ENCODE data around the gene CPNE5.

CPNE5 gene

GRCh38 chr6:36791085-36791484, 48.2 kb downstream of the CPNE5 start:
- no peak for DNase-seq (ENCODE audit: low read depth)

DNA sequence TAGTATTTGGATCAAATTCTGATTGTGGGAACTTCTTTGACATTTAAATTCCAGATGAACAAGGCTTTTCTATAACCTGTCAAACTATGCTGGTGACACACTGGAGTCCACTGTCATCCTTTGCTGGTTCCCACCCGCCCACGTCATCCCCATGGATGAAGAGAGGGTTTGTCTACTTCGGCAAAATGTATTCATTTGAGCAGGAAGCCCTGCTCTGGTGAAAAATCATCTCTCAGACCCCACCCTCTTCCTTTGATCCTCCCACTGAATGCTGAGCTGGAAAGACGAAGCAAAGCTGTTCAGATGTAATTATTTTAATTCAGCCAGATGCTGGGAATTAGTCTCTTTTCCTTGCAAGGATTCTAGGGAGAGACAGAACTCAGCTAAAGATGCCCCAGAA, 50.5 kb downstream of the CPNE5 start:
- DNase-seq (ENCODE audit: low read depth) = no peak

DNA sequence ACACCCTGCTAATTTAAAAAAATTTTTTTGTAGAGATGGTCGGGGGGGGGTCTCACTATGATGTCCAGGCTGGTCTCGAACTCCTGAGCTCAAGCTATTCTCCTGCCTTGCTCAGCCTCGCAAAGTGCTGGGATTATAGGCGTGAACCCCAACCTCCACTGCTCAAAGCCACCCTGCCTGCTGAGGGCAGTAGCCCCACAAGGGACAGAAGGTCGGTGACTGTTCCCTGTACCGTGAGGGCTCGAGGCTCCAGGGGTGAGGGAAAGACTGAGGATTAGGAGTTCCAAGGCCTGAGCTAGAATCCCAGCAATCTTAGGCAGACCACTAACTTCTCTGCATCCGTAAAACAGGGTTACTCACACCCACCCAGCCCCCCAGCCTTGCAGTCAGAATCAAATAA, 51.1 kb downstream of the CPNE5 start:
- DNase-seq (ENCODE audit: low read depth) = no peak

DNA sequence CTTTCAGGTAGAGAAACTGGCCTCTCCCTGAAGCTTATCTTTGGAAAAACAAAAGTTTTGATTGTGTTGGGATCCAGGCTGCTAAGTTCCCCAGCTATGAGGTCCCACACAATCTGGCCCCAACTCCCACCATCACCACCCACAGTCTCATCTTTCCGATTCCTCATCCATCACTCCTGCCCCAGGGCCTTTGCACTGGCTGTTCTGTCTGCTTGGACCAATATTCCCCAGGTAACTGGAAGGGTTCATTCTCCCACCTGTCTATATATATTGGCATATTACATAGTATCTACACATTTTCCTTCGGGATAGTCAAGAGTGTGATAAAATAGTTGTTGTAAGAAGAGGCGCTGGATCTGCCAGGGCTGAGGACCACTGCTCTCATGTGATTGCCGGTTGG, 52.0 kb downstream of the CPNE5 start:
- no peak for DNase-seq (ENCODE audit: low read depth)

- DNase-seq (ENCODE audit: low read depth) = no peak
Observed at GRCh38 chr6:36786055-36786675, 53.1 kb downstream of the CPNE5 start.

GRCh38 chr6:36784376-36784636, 54.9 kb downstream of the CPNE5 start:
- no peak for DNase-seq (ENCODE audit: low read depth)

DNA sequence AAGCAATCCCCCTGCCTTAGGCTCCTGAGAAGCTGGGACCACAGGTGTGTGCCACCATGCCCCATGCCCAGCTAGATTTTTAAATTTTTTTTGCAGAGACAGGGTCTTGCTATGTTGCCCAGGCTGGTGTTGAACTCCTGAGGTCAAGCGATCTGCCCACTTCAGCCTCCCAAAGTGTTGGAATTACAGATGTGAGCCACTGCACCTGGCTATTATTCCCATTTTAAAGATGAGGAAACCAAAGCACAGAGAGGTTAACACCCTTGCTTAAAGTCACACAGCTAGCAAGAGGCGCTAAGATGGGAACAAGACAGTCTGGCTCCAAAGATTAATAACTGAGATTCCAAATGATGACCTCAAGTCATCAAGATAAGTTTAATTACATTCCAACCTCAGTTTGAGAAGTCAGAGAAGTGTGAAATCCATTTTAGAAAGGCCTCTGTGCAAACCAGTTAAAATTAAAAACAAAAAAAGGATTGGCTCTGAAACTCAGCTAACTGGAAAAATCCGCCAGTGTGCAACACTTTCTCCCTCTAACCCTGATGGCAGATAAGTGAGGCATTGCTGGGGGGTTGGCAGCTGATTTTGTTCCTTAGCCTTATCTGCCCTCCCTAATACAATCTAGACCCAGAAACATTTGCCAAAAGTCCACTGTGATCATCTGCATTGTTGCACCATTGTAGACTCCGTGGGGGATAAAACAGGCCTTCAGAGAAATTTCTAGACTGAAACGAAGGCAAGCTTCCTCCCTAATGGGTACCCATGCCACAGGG, 55.5 kb downstream of the CPNE5 start:
- no peak for DNase-seq (ENCODE audit: low read depth)

DNA sequence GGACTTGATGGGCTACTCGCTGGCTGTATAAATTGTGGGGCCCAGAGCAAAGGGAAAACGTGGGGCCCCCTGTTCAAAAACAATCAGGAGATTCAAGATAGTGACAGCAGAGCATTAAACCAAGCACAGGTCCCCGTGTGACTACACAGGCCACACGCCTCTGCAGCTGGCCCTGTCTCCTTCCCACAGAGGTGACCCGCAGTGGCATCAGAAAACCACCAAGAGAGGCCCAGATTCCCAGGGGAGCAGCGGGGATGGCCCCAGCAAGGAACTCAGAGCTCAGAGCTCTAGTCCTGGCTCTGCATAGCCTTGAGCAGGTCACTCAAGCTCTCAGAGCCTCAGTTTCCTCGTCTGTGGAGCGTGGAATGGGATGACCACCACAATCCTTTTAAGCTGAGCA, 57.6 kb downstream of the CPNE5 start:
- DNase-seq (ENCODE audit: low read depth) = no peak

- DNase-seq (ENCODE audit: low read depth) = no peak
Observed at GRCh38 chr6:36780442-36781177, 58.6 kb downstream of the CPNE5 start.

- no peak for DNase-seq (ENCODE audit: low read depth)
Observed at GRCh38 chr6:36779227-36779626, 60.0 kb downstream of the CPNE5 start.

DNA sequence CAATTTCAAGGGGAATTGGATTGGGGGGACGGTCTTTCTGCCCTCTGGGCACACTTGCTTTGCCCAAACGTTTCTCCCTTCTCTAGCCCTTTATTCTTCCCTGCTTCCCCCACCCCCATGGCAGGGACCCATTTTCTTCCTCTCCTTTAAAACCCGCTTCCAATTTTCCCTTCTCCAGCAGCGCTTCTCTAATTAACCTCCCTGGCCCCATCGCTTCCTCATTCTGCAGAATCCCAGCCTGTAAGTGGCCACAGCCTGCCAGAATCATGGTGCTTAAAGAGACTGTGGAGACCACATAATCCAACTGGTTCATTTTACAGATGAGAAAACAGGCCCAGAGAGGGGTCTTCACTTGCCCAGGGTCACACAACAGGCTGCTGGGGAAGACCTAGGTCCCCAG, 61.4 kb downstream of the CPNE5 start:
- no peak for DNase-seq (ENCODE audit: low read depth)

DNA sequence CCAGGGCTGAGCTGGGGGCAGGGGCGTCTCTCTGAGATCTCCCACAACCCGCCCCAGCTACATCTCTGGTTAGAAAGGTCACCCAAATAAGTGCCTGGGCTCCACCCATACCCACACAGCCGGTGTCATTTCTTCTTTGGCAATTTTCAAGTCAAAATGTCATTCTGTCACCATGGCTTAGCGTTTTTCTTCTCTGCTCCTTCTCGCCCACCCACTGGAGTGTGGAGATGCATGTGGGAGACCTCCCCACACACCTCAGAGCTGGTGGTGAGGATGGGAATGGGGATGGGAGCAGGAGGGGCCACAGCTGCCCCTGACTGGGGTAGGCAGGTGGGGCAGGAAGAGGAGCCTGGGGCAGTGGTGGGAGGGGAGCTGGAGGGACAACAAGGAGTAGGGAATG, 63.1 kb downstream of the CPNE5 start:
- no peak for DNase-seq (ENCODE audit: low read depth)

- no peak for DNase-seq (ENCODE audit: low read depth)
Observed at GRCh38 chr6:36774331-36774730, 64.9 kb downstream of the CPNE5 start.

GRCh38 chr6:36772397-36772796, 66.8 kb downstream of the CPNE5 start:
- DNase-seq (ENCODE audit: low read depth) = no peak

- DNase-seq (ENCODE audit: low read depth) = no peak
Observed at GRCh38 chr6:36771145-36771544, 68.1 kb downstream of the CPNE5 start.

GRCh38 chr6:36769676-36770499, 69.4 kb downstream of the CPNE5 start:
- DNase-seq (ENCODE audit: low read depth) = no peak

GRCh38 chr6:36769183-36769675, 70.0 kb downstream of the CPNE5 start:
- no peak for DNase-seq (ENCODE audit: low read depth)

- no peak for DNase-seq (ENCODE audit: low read depth)
Observed at GRCh38 chr6:36766399-36766945, 72.8 kb downstream of the CPNE5 start.

- peak; percentile 54 for DNase-seq (ENCODE audit: low read depth)
Observed at GRCh38 chr6:36765594-36766398, 73.4 kb downstream of the CPNE5 start.

DNA sequence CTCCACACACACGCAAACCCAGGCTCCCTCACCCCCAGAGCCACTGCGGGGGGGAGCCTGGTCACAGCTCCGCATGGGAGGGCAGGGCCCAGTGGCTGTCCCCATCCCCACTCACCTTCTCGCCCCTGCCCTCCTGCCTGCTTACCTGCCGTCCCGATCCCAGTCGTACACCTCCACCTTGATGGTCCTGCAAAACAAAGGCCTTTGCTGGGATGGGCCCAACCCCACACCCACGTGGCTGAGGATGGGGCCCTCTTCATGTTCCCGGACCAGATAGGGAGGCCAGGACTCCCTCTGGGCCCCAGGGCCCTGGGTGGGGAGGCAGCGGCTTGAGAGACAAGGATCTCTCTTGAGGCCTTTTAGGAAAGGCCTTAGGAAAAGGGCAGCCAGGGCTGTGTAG, 74.1 kb downstream of the CPNE5 start:
- no peak for DNase-seq (ENCODE audit: low read depth)

GRCh38 chr6:36762123-36762522, 77.1 kb downstream of the CPNE5 start:
- DNase-seq (ENCODE audit: low read depth) = no peak
